Astrocyte of the hippocampus (primary cell): ENCODE measurements around the gene CNR2.
"Not testable (repeated sequence)": the region's sequence is repeated elsewhere in the genome, so short reads cannot be mapped to it uniquely, and the experiment has no call there.

ENCODE experiments used
- DNase-seq: peaks from one replicate; pipeline ENCODE4 v3.0.0; 2011; ENCODE audit warnings: low read depth, low spot score

The CNR2 gene

GRCh38 chr1:23837908-23838307 is 75.3 kb downstream of the CNR2 start:
- no peak for DNase-seq

DNA sequence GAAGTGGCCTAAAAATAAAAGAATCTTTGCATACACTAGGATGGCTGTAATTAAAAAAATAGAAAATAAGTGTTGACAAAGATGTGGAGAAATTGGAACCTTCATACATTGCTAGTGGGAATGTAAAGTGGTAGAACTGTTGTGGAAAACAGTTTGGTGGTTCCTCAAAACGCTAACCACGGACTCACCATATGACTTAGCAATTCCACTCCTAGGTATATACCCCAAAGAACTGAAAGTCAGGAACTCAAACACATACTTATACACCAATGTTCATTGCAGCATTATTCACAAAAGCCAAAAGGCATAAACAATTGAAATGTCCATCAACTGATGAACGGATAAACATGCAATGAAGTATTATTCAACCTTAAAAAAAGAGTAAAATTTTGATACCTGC is 77.1 kb downstream of the CNR2 start:
- DNase-seq: no peak

DNA sequence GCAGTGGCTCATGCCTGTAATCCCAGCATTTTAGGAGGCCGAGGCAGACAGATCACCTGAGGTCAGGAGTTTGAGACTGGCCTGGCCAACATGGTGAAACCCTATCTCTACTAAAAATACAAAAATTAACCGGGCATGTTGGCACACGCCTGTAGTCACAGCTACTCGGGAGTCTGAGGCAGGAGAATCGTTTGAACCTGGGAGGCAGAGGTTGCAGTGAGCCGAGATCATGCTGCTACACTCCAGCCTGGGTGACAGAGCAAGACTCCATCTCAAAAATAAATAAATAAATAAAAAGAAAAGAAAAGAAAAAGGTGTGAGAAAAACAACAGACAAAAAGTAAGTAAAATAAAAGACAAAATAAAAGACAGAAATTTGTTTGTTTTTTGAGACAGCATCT is 79.0 kb downstream of the CNR2 start:
- not testable (repeated sequence) for DNase-seq

DNA sequence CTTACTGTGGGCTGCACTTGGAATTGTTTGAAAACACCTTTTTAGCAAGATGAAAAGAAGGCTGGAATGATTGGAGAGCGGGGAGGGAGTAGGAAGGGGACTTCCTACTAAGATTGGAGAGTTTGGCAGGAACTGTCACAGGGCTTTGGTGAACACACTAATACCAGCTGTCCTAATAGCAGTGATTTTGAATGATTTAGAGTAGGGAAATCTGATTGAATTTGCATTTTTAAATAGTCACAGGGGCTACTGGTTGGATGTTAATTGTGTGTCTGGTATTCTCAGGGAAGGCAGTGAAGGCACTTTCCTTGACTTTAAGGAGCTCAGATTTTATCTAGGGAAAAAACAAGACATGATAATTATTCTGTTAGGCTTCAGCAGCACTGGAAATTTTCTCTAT is 85.4 kb downstream of the CNR2 start:
- DNase-seq: no peak

DNA sequence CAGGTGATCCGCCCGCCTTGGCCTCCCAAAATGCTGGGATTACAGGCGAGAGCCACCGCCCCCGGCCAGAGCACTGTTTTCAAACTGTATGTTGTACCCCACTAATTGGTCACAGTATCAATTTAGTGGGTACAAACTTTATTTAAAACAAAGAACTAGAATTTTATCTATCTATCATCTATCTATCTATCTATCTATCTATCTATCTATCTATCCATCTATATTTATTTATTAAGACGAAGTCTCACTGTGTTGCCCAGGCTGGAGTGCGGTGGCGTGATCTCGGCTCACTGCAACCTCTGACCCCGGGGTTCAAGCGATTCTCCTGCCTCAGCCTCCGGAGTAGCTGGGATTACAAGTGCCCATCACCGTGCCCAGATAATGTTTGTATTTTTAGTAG is 86.6 kb downstream of the CNR2 start:
- DNase-seq: not testable (repeated sequence)

- DNase-seq: no peak
Measured at GRCh38 chr1:23825762-23826522, 87.2 kb downstream of the CNR2 start.

- peak; percentile 96 for DNase-seq
Measured at GRCh38 chr1:23825076-23825761, 87.9 kb downstream of the CNR2 start, which contains the start of gene HMGCL. HMGCL (minus strand) TSS chr1:23825429; CDS start chr1:23825415, 14 bp downstream.

- DNase-seq: no peak
Measured at GRCh38 chr1:23824711-23825075, 88.5 kb downstream of the CNR2 start.

DNA sequence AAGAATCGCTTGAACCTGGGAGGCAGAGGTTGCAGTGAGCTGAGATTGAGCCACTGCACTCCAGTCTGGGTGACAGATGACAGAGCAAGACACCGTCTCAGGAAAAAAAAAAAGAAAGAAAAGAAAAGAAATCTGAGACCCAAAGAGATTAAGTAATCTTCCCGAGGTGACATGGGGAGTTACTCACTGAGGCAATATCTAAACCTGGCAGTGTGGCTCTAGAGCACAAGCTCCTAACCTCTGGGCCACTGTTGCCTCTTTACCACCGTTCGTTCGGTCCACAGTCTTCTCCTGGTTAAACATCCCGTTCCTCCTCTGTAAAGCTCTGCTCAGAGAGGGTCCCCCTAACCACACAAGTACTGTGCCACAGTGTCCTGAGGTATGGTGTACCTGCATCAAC is 89.4 kb downstream of the CNR2 start:
- DNase-seq: no peak
